Measurements from ENCODE around the gene HSD11B1L. TPM values are rescaled to one million over a fixed set of nuclear protein-coding genes. Genes with fewer than 3 reads are reported as not detected.

Gene HSD11B1L
- total and polyA plus RNA-seq, 2 donors (not counting 1 experiment from before 2014, with no cell fraction given) = 1.8 to 4.6 TPM

DNA sequence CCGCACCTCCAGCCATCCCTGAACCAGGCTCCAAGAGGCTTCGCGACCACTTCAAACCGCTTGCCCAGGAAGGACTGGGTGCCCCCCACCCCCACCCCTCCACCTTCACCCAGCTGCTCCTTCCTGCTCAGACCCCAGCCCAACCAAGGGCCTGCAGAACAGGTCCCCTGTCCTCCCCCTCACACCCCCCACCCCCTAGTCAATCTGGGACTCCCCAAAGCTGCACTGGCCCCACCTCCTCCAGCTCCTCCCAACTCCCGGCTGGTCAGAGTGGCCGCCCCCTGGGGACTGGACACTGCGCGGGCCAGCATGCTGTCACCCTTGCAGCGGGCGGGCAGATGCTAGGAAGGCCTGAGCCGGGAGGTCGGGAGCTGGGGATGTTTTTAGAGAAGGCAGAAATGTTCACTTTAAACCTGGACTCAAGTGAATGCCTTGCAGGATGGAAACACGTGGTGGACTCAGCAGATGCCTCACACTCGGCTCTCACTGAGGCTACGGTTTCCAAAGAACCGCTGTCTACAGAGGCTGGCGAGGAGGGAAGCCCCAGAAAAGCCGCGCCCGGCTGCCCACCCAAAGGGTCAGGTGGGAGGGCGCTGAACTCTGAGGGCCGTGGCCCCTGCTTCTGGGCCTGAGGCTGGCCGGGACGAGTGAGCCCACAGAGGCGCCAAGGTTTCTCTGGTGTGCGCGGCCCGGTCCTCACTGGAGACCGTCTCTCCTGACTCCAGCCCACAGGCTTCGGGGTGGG is 17.2 kb downstream of the HSD11B1L start:
- intact Hi-C loops (cut with micrococcal nuclease) = no loop called here
- 90% methylated on average over 26 of the region's 30 CpGs for WGBS (ENCODE audit: insufficient coverage)
- ATAC-seq (ENCODE audit: low read depth) = no peak
- no peaks in the 10 kb centered on the region for H3K9me3 Mint-ChIP-seq (ENCODE audit: insufficient read depth)
- H3K36me3 ChIP-seq (replicated peaks in 1 of 2; ENCODE audit: control extremely low read depth in 1 of 2, control insufficient read depth in 1 of 2, extremely low read depth in 1 of 2, insufficient read depth in 2 of 2, low read length in 1 of 2) = peaks cover 0 to 55% of the 10 kb centered on the region in 2 experiments
- TF ChIP-seq, protein P1, sequence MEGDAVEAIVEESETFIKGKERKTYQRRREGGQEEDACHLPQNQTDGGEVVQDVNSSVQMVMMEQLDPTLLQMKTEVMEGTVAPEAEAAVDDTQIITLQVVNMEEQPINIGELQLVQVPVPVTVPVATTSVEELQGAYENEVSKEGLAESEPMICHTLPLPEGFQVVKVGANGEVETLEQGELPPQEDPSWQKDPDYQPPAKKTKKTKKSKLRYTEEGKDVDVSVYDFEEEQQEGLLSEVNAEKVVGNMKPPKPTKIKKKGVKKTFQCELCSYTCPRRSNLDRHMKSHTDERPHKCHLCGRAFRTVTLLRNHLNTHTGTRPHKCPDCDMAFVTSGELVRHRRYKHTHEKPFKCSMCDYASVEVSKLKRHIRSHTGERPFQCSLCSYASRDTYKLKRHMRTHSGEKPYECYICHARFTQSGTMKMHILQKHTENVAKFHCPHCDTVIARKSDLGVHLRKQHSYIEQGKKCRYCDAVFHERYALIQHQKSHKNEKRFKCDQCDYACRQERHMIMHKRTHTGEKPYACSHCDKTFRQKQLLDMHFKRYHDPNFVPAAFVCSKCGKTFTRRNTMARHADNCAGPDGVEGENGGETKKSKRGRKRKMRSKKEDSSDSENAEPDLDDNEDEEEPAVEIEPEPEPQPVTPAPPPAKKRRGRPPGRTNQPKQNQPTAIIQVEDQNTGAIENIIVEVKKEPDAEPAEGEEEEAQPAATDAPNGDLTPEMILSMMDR (IDR thresholded peaks at IDR 0.05) = no peak
- no peak for TF ChIP-seq EZH2 (IDR thresholded peaks at IDR 0.05; ENCODE audit: borderline replicate concordance, insufficient read depth, low read depth, low read length, poor library complexity, severe bottlenecking)
- no peak overlapping the region for H3K4me2 ChIP-seq (replicated peaks; ENCODE audit: low read depth, low read length, poor library complexity, severe bottlenecking)
- H2AFZ ChIP-seq (ENCODE audit: insufficient read depth, low read depth, low read length, poor library complexity, severe bottlenecking) = no peak overlapping the region
- H3K4me1 ChIP-seq (ENCODE audit: control insufficient read depth in 2 of 2, insufficient read depth in 2 of 2, low read length in 2 of 2) = no peaks in the 10 kb centered on the region
- H3K9ac ChIP-seq (ENCODE audit: low read length) = no peak overlapping the region
- DNase-seq = no peak
- peaks cover 21% of the 10 kb centered on the region for H3K79me2 ChIP-seq (ENCODE audit: control insufficient read depth, insufficient read depth, low read length)
- no peak overlapping the region for H3K27ac ChIP-seq (ENCODE audit: low read length in 2 of 2)
- no peaks in the 10 kb centered on the region for H3K27me3 ChIP-seq (replicated peaks in 1 of 4; ENCODE audit: control extremely low read depth in 1 of 4, control insufficient read depth in 3 of 4, insufficient read depth in 4 of 4, low read length in 3 of 4)
- H3K27ac Mint-ChIP-seq = no peak overlapping the region
- no peak overlapping the region for H3K4me3 ChIP-seq (ENCODE audit: control extremely low read depth in 1 of 5, extremely low read depth in 1 of 5, insufficient read depth in 1 of 5, low read depth in 2 of 5, low read length in 4 of 5)
- peaks cover 0 to 2% (median 0%) of the 10 kb centered on the region in 3 donors for H3K9me3 ChIP-seq (ENCODE audit: control extremely low read depth in 1 of 3, control insufficient read depth in 2 of 3, insufficient read depth in 1 of 3, low read length in 2 of 3)
- H3K4me3 Mint-ChIP-seq = no peak overlapping the region
- H3K4me1 Mint-ChIP-seq = peaks cover 7% of the 10 kb centered on the region
- ChIA-PET CTCF (no interaction called here), POLR2A (no interaction called here)
- H4K20me1 ChIP-seq (ENCODE audit: control insufficient read depth, insufficient read depth, low read length, poor library complexity, severe bottlenecking) = peaks cover 70% of the 10 kb centered on the region
- H3K27me3 Mint-ChIP-seq = no peaks in the 10 kb centered on the region

DNA sequence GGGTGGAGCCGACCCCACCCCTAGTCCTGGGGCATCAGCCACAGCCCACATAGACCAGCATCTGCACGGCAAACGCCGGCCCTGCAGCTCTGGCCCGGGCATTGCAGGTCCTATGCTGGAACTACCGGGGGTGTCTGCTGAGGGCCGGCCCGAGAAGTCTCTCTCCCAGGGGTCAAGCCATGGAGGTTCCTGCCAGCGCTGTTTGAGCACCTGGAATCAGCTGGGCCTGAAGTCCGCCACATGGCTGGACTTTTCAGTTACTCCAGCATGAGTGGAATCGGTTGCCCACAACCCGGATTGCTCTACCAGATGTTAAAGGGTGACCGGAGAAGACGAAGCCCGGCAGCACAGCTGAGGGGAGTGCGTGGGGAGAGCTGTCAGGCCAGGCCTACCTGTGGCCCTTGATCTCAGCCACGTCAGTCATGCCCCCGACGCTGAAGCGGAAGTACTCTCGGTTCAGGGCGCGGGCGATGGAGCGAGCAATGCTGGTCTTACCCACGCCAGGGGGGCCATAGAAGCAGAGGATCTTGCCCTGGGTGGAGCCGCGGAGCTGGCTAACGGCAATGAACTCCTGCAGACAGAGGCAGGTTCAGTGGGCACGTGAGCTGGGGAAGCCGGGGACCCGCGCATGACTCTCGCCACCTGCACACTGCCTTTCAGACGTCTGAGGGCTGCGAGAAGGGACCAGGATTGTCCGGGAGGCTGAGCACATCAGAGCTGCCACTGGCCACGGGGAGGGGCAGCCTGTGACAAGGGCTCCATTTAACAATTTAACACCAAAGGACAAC is 18.0 kb downstream of the HSD11B1L start:
- Mint-ChIP-seq H3K27me3 (no peaks in the 10 kb centered on the region), H3K9me3 (ENCODE audit: insufficient read depth) (no peaks in the 10 kb centered on the region), H3K27ac (peak overlapping the region; percentile 15), H3K4me3 (no peak overlapping the region), H3K4me1 (peaks cover 4% of the 10 kb centered on the region)
- 90% methylated on average over 37 of the region's 38 CpGs for WGBS (ENCODE audit: insufficient coverage)
- H3K9ac ChIP-seq (ENCODE audit: low read length) = no peak overlapping the region
- TF ChIP-seq, protein P1 (IDR thresholded peaks at IDR 0.05) = no peak
- TF ChIP-seq EZH2 (IDR thresholded peaks at IDR 0.05; ENCODE audit: borderline replicate concordance, insufficient read depth, low read depth, low read length, poor library complexity, severe bottlenecking) = no peak
- no peaks in the 10 kb centered on the region for H3K27me3 ChIP-seq (replicated peaks in 1 of 4; ENCODE audit: control extremely low read depth in 1 of 4, control insufficient read depth in 3 of 4, insufficient read depth in 4 of 4, low read length in 3 of 4)
- DNase-seq (no peak), ATAC-seq (ENCODE audit: low read depth) (peak; percentile 42)
- no peak overlapping the region for H3K4me3 ChIP-seq (ENCODE audit: control extremely low read depth in 1 of 5, extremely low read depth in 1 of 5, insufficient read depth in 1 of 5, low read depth in 2 of 5, low read length in 4 of 5)
- peaks cover 0 to 55% of the 10 kb centered on the region in 2 experiments for H3K36me3 ChIP-seq (replicated peaks in 1 of 2; ENCODE audit: control extremely low read depth in 1 of 2, control insufficient read depth in 1 of 2, extremely low read depth in 1 of 2, insufficient read depth in 2 of 2, low read length in 1 of 2)
- peaks cover 0 to 2% (median 0%) of the 10 kb centered on the region in 3 donors for H3K9me3 ChIP-seq (ENCODE audit: control extremely low read depth in 1 of 3, control insufficient read depth in 2 of 3, insufficient read depth in 1 of 3, low read length in 2 of 3)
- intact Hi-C loops (cut with micrococcal nuclease) = no loop called here
- ChIA-PET POLR2A (no interaction called here), CTCF (interaction anchor here (1.4 kb wide), 1 partner anchor 12 kb away, joined by 4 read pairs; no protein-coding TSS in a partner anchor)
- no peak overlapping the region for H2AFZ ChIP-seq (ENCODE audit: insufficient read depth, low read depth, low read length, poor library complexity, severe bottlenecking)
- peaks cover 22% of the 10 kb centered on the region for H3K79me2 ChIP-seq (ENCODE audit: control insufficient read depth, insufficient read depth, low read length)
- no peaks in the 10 kb centered on the region for H3K4me1 ChIP-seq (ENCODE audit: control insufficient read depth in 2 of 2, insufficient read depth in 2 of 2, low read length in 2 of 2)
- H3K27ac ChIP-seq (ENCODE audit: low read length in 2 of 2) = no peak overlapping the region
- no peak overlapping the region for H3K4me2 ChIP-seq (replicated peaks; ENCODE audit: low read depth, low read length, poor library complexity, severe bottlenecking)
- peaks cover 62% of the 10 kb centered on the region for H4K20me1 ChIP-seq (ENCODE audit: control insufficient read depth, insufficient read depth, low read length, poor library complexity, severe bottlenecking)
